ENCODE data around the gene NEAT1.

- no peak for TF ChIP-seq POLR2AphosphoS5 (IDR thresholded peaks at IDR 0.05; ENCODE audit: low read depth, low read length)
- no peak for TF ChIP-seq REST (IDR thresholded peaks at IDR 0.05; ENCODE audit: insufficient read depth in 1 of 2, low read depth in 2 of 2, low read length in 2 of 2)
- no peak for TF ChIP-seq SIN3A (IDR thresholded peaks at IDR 0.05; ENCODE audit: borderline replicate concordance, insufficient read depth, low read length)
- no peak for TF ChIP-seq TAF1 (IDR thresholded peaks at IDR 0.05; ENCODE audit: borderline replicate concordance, insufficient read depth, low read length)
These were observed 46.3 kb downstream of the NEAT1 start for GRCh38 chr11:65468874-65469333.
